ENCODE results near the gene PLD1.

DNA sequence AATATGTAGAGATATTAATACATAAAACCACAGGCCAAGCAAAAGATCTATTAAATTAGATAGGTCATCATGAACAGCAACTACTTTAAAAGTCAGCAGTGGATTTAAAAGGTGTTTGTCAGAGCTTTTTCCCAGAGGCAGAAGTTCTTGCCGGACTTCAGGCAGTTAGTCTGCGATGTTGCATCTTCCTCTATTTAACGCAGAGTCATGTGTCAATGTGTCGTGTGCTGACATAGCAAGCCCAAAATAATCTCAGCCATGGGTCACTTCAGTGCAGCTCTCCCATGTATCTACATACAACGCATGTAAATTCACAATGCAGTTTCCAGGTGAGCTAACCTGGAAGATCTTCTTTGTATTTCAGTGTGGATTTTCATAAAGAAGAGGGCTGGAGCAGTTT lies 24.8 kb upstream of the PLD1 start:
- TF ChIP-seq, protein P1, sequence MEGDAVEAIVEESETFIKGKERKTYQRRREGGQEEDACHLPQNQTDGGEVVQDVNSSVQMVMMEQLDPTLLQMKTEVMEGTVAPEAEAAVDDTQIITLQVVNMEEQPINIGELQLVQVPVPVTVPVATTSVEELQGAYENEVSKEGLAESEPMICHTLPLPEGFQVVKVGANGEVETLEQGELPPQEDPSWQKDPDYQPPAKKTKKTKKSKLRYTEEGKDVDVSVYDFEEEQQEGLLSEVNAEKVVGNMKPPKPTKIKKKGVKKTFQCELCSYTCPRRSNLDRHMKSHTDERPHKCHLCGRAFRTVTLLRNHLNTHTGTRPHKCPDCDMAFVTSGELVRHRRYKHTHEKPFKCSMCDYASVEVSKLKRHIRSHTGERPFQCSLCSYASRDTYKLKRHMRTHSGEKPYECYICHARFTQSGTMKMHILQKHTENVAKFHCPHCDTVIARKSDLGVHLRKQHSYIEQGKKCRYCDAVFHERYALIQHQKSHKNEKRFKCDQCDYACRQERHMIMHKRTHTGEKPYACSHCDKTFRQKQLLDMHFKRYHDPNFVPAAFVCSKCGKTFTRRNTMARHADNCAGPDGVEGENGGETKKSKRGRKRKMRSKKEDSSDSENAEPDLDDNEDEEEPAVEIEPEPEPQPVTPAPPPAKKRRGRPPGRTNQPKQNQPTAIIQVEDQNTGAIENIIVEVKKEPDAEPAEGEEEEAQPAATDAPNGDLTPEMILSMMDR (IDR thresholded peaks at IDR 0.05): no peak
- TF ChIP-seq POLR2A (IDR thresholded peaks at IDR 0.05): no peak

All from esophagus squamous epithelium (tissue), 4 donors.